Ovary (tissue), 3 donors: ENCODE measurements around the gene CIDEA.

Experiments used
- CTCF ChIP-seq, 3 donors: fragments of 450-650 bp in 2 of 3; fragments of 200-600 bp in 1 of 3; IDR thresholded peaks; one replicate each; pipeline versions ENCODE4 v1.5.1 to v1.8.0; 2016 to 2022; ENCODE audit warnings: antibody characterized with exemption in 3 of 3, mild to moderate bottlenecking in 1 of 3
- EP300 ChIP-seq: sonication (generic); formaldehyde crosslinking; IDR thresholded peaks from one replicate; pipeline ENCODE4 v1.6.1; 2017; ENCODE audit warnings: antibody characterized with exemption
- POLR2A ChIP-seq: fragments of 450-650 bp; IDR thresholded peaks from one replicate; pipeline ENCODE4 v1.6.1; 2017; ENCODE audit warnings: antibody characterized with exemption, mild to moderate bottlenecking, moderate library complexity
- donor health status: DM: no; HTN: no; CAD: no.

GRCh38 chr18:12274793-12275192 lies 20.6 kb downstream of the CIDEA start:
- TF ChIP-seq CTCF (IDR thresholded peaks at IDR 0.05) (no peak), EP300 (no peak), POLR2A (no peak)
